Duodenal mucosa (tissue), 2 donors: ENCODE data around the gene UTP18.
"Not testable (repeated sequence)": the region's sequence is repeated elsewhere in the genome, so short reads cannot be mapped to it uniquely, and the experiment has no call there.

Source experiments
- H3K27ac ChIP-seq: one replicate; pipeline ENCODE4 v1.7.0; 2013; ENCODE audit warnings: low read depth, low read length
- H3K27me3 ChIP-seq, 2 donors: one replicate each; pipeline ENCODE4 v1.7.0; 2013; ENCODE audit warnings: low read length in 2 of 2, control low read depth in 1 of 2; ENCODE audit not compliant: insufficient read depth in 2 of 2, control insufficient read depth in 1 of 2
- H3K36me3 ChIP-seq, 2 donors: one replicate each; pipeline ENCODE4 v1.7.0; 2013; ENCODE audit warnings: low read length in 2 of 2, control low read depth in 1 of 2; ENCODE audit not compliant: insufficient read depth in 2 of 2, control insufficient read depth in 1 of 2
- H3K4me1 ChIP-seq, 2 donors: one replicate each; pipeline ENCODE4 v1.7.0; 2013; ENCODE audit warnings: low read length in 2 of 2, control low read depth in 1 of 2; ENCODE audit not compliant: insufficient read depth in 2 of 2, control insufficient read depth in 1 of 2
- H3K4me3 ChIP-seq, 2 donors: one replicate each; pipeline ENCODE4 v1.7.0; 2013; ENCODE audit warnings: low read length in 2 of 2, low read depth in 1 of 2
- H3K9ac ChIP-seq, 2 donors: one replicate each; pipeline ENCODE4 v1.7.0; 2013; ENCODE audit warnings: low read length in 2 of 2, low read depth in 1 of 2
- H3K9me3 ChIP-seq, 2 donors: one replicate each; pipeline ENCODE4 v1.7.0; 2013; ENCODE audit warnings: low read length in 2 of 2, control low read depth in 1 of 2; ENCODE audit not compliant: control insufficient read depth in 1 of 2

UTP18 gene

GRCh38 chr17:51325471-51325870 lies 65.1 kb downstream of the UTP18 start:
- no peak overlapping the region for H3K4me3 ChIP-seq
- H3K9ac ChIP-seq: no peak overlapping the region
- no peaks in the 10 kb centered on the region for H3K36me3 ChIP-seq
- peaks cover 0 to 4% of the 10 kb centered on the region in 2 donors for H3K27me3 ChIP-seq
- H3K27ac ChIP-seq: no peak overlapping the region
- H3K9me3 ChIP-seq: no peaks in the 10 kb centered on the region
- H3K4me1 ChIP-seq: no peaks in the 10 kb centered on the region

GRCh38 chr17:51330861-51331503 lies 70.6 kb downstream of the UTP18 start:
- not testable (repeated sequence) for H3K36me3 ChIP-seq, H3K27me3 ChIP-seq, H3K9ac ChIP-seq, H3K9me3 ChIP-seq, H3K27ac ChIP-seq, H3K4me3 ChIP-seq, H3K4me1 ChIP-seq

- Histone ChIP-seq H3K4me1 (no peaks in the 10 kb centered on the region), H3K9ac (no peak overlapping the region), H3K36me3 (no peaks in the 10 kb centered on the region), H3K27ac (no peak overlapping the region), H3K4me3 (no peak overlapping the region), H3K27me3 (peaks cover 0 to 4% of the 10 kb centered on the region in 2 donors), H3K9me3 (no peaks in the 10 kb centered on the region)
Observed at GRCh38 chr17:51335006-51335590, 74.8 kb downstream of the UTP18 start.

GRCh38 chr17:51335883-51336822 lies 75.8 kb downstream of the UTP18 start:
- no peak overlapping the region for H3K9ac ChIP-seq
- H3K36me3 ChIP-seq: no peaks in the 10 kb centered on the region
- H3K27me3 ChIP-seq: peaks cover 0 to 4% of the 10 kb centered on the region in 2 donors
- no peaks in the 10 kb centered on the region for H3K4me1 ChIP-seq
- no peak overlapping the region for H3K4me3 ChIP-seq
- H3K9me3 ChIP-seq: no peaks in the 10 kb centered on the region
- no peak overlapping the region for H3K27ac ChIP-seq

- Histone ChIP-seq H3K4me3 (no peak overlapping the region), H3K27me3 (peaks cover 0 to 4% of the 10 kb centered on the region in 2 donors), H3K4me1 (no peaks in the 10 kb centered on the region), H3K36me3 (no peaks in the 10 kb centered on the region), H3K9me3 (no peaks in the 10 kb centered on the region), H3K27ac (no peak overlapping the region), H3K9ac (no peak overlapping the region)
Observed at GRCh38 chr17:51341457-51341856, 81.1 kb downstream of the UTP18 start.

GRCh38 chr17:51342257-51342656 lies 81.9 kb downstream of the UTP18 start:
- no peak overlapping the region for H3K9ac ChIP-seq
- no peak overlapping the region for H3K27ac ChIP-seq
- peaks cover 0 to 4% of the 10 kb centered on the region in 2 donors for H3K27me3 ChIP-seq
- no peaks in the 10 kb centered on the region for H3K36me3 ChIP-seq
- H3K9me3 ChIP-seq: no peaks in the 10 kb centered on the region
- H3K4me1 ChIP-seq: no peaks in the 10 kb centered on the region
- H3K4me3 ChIP-seq: no peak overlapping the region

- H3K9me3 ChIP-seq: no peaks in the 10 kb centered on the region
- H3K9ac ChIP-seq: no peak overlapping the region
- no peaks in the 10 kb centered on the region for H3K27me3 ChIP-seq
- H3K27ac ChIP-seq: no peak overlapping the region
- H3K4me3 ChIP-seq: no peak overlapping the region
- no peaks in the 10 kb centered on the region for H3K4me1 ChIP-seq
- H3K36me3 ChIP-seq: no peaks in the 10 kb centered on the region
Observed at GRCh38 chr17:51344532-51344931, 84.2 kb downstream of the UTP18 start.

GRCh38 chr17:51346218-51346982 lies 86.1 kb downstream of the UTP18 start:
- Histone ChIP-seq H3K4me1 (no peaks in the 10 kb centered on the region), H3K4me3 (no peak overlapping the region), H3K9me3 (no peaks in the 10 kb centered on the region), H3K27me3 (peaks cover 0 to 8% of the 10 kb centered on the region in 2 donors), H3K9ac (no peak overlapping the region), H3K27ac (no peak overlapping the region), H3K36me3 (no peaks in the 10 kb centered on the region)
